Activated CD8-positive, alpha-beta T cell treated with anti-CD3 and anti-CD28 coated beads for 36 hours (primary cell): ENCODE measurements around the gene PHLDA3. TPM values are rescaled to one million over a fixed set of nuclear protein-coding genes. Genes with fewer than 3 reads are reported as not detected.

Source experiments
- ATAC-seq: fragments of 200-7000 bp; cut with Tn5 transposase; one replicate; pipeline ENCODE4 v1.10.0; 2021; ENCODE audit warnings: mild to moderate bottlenecking, moderate library complexity
- CTCF ChIA-PET: fragments of 350-600 bp; sonication (Branson Sonifier 250); formaldehyde crosslinking; loops from one replicate; lab custom pipeline; 2021; ENCODE audit warnings: antibody characterized with exemption; lab: Charles Lee
- POLR2A ChIA-PET: fragments of 350-600 bp; sonication (Branson Sonifier 250); formaldehyde crosslinking; loops from one replicate; lab custom pipeline; 2021; ENCODE audit warnings: antibody characterized with exemption; lab: Charles Lee
- DNase-seq: peaks from one replicate; pipeline ENCODE4 v3.0.0-alpha.2; 2020
- H3K27ac Mint-ChIP-seq: one replicate; pipeline ENCODE4 v1.8.0; 2021; ENCODE audit warnings: mild to moderate bottlenecking, mixed read lengths
- H3K27me3 Mint-ChIP-seq: one replicate; pipeline ENCODE4 v1.8.0; 2021; ENCODE audit warnings: mixed read lengths
- H3K36me3 Mint-ChIP-seq: one replicate; pipeline ENCODE4 v1.8.0; 2021; ENCODE audit warnings: low read depth, mixed read lengths
- H3K4me1 Mint-ChIP-seq: one replicate; pipeline ENCODE4 v1.8.0; 2021; ENCODE audit warnings: low read depth, mixed read lengths
- H3K4me3 Mint-ChIP-seq: one replicate; pipeline ENCODE4 v1.8.0; 2021; ENCODE audit warnings: mild to moderate bottlenecking, moderate library complexity, mixed read lengths
- H3K9me3 Mint-ChIP-seq: one replicate; pipeline ENCODE4 v1.8.0; 2021; ENCODE audit warnings: mixed read lengths
- CTCF ChIP-seq: fragments of 200-600 bp; IDR thresholded peaks from one replicate; pipeline ENCODE4 v1.8.0; 2022; ENCODE audit warnings: antibody characterized with exemption, mild to moderate bottlenecking
- intact Hi-C: fragments of 100-400 bp; cut with micrococcal nuclease; formaldehyde crosslinking; loops from one replicate; pipeline ENCODE4 v1.10.0; 2022
- total RNA-seq, 2 experiments: library from RNA; stranded (reverse); gene quantifications; one replicate each; pipeline ENCODE4 v1.2.3, GENCODE V29; 2021

The PHLDA3 gene
- total RNA-seq, 2 experiments from 2014 or later: 6.2 to 7.9 TPM

GRCh38 chr1:201471772-201472171 lies 2.8 kb upstream of the PHLDA3 start:
- no peak for ATAC-seq
- CTCF ChIA-PET: interaction anchor here (1.3 to 1.5 kb wide), 2 partner anchors 10 to 41 kb away, joined by 3 to 6 read pairs; no protein-coding TSS in a partner anchor

GRCh38 chr1:201470581-201470980 lies 1.6 kb upstream of the PHLDA3 start:
- intact Hi-C loops: no loop called here
- H3K27me3 Mint-ChIP-seq: peaks cover 46% of the 10 kb centered on the region
- DNase-seq: no peak
- ATAC-seq: no peak
- peaks cover 3% of the 10 kb centered on the region for H3K4me1 Mint-ChIP-seq
- POLR2A ChIA-PET: no interaction called here
- H3K9me3 Mint-ChIP-seq: no peaks in the 10 kb centered on the region
- TF ChIP-seq CTCF: no peak
- H3K27ac Mint-ChIP-seq: no peak overlapping the region
- CTCF ChIA-PET: no interaction called here
- no peak overlapping the region for H3K4me3 Mint-ChIP-seq
- H3K36me3 Mint-ChIP-seq: no peaks in the 10 kb centered on the region

More at GRCh38 chr1:201471772-201472171, 2.8 kb upstream of the PHLDA3 start:
- POLR2A ChIA-PET: no interaction called here
- Mint-ChIP-seq H3K36me3 (no peaks in the 10 kb centered on the region), H3K27ac (no peak overlapping the region), H3K27me3 (peaks cover 46% of the 10 kb centered on the region), H3K4me1 (peaks cover 3% of the 10 kb centered on the region), H3K4me3 (no peak overlapping the region), H3K9me3 (no peaks in the 10 kb centered on the region)
- TF ChIP-seq CTCF: no peak
- no peak for DNase-seq
- intact Hi-C loops: no loop called here

GRCh38 chr1:201469645-201470074 lies 672 bp upstream of the PHLDA3 start:
- Mint-ChIP-seq H3K4me3 (peak overlapping the region; percentile 67), H3K27ac (no peak overlapping the region), H3K36me3 (no peaks in the 10 kb centered on the region), H3K4me1 (peaks cover 3% of the 10 kb centered on the region), H3K9me3 (no peaks in the 10 kb centered on the region), H3K27me3 (peaks cover 46% of the 10 kb centered on the region)
- TF ChIP-seq CTCF: no peak
- DNase-seq (no peak), ATAC-seq (no peak)
- CTCF ChIA-PET: interaction anchor here (1.5 to 2.5 kb wide), 4 partner anchors 12 to 43 kb away, joined by 5 to 21 read pairs (median 15); no protein-coding TSS in a partner anchor
- intact Hi-C loops: no loop called here
- POLR2A ChIA-PET: no interaction called here

- DNase-seq (peak; percentile 35), ATAC-seq (peak; percentile 42)
- Mint-ChIP-seq H3K27me3 (peaks cover 46% of the 10 kb centered on the region), H3K36me3 (no peaks in the 10 kb centered on the region), H3K4me1 (peaks cover 3% of the 10 kb centered on the region), H3K27ac (no peak overlapping the region), H3K4me3 (peak overlapping the region; percentile 67), H3K9me3 (no peaks in the 10 kb centered on the region)
- ChIA-PET POLR2A (no interaction called here), CTCF (interaction anchor here (0.9 to 2.5 kb wide), 6 partner anchors 13 to 45 kb away, joined by 3 to 21 read pairs (median 9); no protein-coding TSS in a partner anchor)
- intact Hi-C loops: no loop called here
- no peak for TF ChIP-seq CTCF
Observed at GRCh38 chr1:201468501-201468843, 516 bp downstream of the PHLDA3 start.

- H3K36me3 Mint-ChIP-seq: no peaks in the 10 kb centered on the region
- POLR2A ChIA-PET: no interaction called here
- no peaks in the 10 kb centered on the region for H3K9me3 Mint-ChIP-seq
- peaks cover 34% of the 10 kb centered on the region for H3K27me3 Mint-ChIP-seq
- ATAC-seq (no peak), DNase-seq (no peak)
- no peak for TF ChIP-seq CTCF
- CTCF ChIA-PET: interaction anchor here (1.2 to 8.0 kb wide), 3 partner anchors 15 to 47 kb away, joined by 3 to 28 read pairs (median 12); no protein-coding TSS in a partner anchor
- no peak overlapping the region for H3K4me3 Mint-ChIP-seq
- no peak overlapping the region for H3K27ac Mint-ChIP-seq
- intact Hi-C loops: no loop called here
- peaks cover 3% of the 10 kb centered on the region for H3K4me1 Mint-ChIP-seq
Observed at GRCh38 chr1:201466492-201466891, 2.5 kb downstream of the PHLDA3 start.
